CD4-positive, alpha-beta T cell treated with Interleukin-6 for 4 hours (primary cell): Measurements from ENCODE around the gene RAPGEF6.
"Not testable (repeated sequence)": the region's sequence is repeated elsewhere in the genome, so short reads cannot be mapped to it uniquely, and the experiment has no call there.

Experiments
- DNase-seq: peaks from one replicate; pipeline ENCODE4 v3.0.0-alpha.2; 2020; ENCODE audit warnings: mixed read lengths

The RAPGEF6 gene

DNA sequence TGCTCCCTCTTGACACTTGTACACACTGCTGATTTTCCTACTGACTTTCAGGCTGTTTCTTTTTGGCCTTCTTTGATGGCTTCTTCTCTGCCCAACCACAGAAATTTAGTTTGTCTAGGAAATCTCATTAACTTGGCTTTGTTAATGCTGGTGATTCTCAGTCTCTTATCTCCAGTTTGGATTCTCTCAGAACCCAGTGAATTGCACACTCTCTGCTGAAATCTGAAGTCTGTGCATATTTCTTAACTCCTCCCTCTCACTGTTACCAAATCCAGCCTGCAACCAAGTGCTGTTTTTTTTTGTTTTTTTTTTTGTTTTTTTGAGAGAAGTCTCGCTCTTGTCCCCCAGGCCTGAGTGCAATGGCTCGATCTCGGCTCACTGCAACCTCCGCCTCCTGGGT, 254.0 kb downstream of the RAPGEF6 start:
- DNase-seq, result no peak

GRCh38 chr5:131380238-131380637, 254.8 kb downstream of the RAPGEF6 start:
- DNase-seq, result not testable (repeated sequence)

- peak; percentile 74 for DNase-seq
Measured at GRCh38 chr5:131379723-131380122, 255.3 kb downstream of the RAPGEF6 start.

DNA sequence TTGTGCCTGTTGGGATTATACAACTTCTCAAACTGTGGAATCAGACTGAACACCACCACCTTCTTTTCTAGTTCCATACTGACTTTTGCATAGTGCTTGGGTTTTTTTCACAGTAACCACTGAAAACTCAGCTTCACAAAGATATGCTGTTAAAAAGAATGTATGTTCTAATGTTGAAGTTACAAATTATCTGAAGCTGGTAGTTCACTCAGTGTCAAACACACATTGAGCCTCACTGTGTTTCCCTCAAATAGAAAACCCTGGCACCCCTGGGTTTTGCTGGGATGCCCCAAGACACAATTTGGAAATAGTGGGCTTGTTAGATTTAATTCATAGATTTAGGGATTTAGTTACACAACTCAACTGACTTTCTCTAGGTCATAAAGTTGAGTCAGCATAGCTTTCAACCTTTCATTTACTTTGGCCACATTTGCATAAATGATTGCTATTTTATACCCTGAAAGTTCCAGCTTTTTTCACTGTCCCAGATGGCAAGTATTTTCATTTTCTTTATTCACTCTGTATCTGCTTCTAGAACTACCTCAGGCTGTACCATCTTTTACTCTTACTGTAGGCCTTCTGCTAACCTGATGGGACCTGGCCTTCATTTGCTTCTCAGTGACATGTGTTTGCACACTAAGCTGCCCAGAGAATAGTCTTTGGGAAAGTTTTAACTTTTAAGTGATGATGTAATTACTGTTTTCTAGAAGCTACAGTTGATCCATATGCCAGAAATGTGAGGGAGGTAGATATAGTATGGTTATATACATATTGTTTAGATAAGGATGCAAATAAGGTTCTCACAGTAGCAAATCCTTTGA, 256.1 kb downstream of the RAPGEF6 start:
- DNase-seq, result no peak

- DNase-seq, result no peak
Measured at GRCh38 chr5:131377785-131378325, 257.2 kb downstream of the RAPGEF6 start.

DNA sequence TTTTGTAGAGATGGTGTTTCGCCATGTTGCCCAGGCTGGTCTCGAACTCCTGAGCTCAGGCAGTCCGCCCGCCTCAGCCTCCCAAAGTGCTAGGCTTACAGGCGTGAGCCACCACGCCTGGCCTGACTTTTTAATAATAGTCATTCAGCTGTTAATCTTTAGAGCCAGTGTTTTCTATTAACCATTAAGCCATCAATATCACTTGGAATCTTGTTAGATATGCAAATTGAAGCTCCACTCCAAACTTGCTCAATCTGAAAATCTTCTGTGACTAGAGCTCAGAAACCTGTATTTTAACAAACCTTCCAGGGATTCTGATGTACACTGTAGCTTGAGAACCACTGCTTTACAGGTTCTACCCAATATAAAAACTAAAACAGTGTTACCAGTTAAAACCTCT, 257.7 kb downstream of the RAPGEF6 start:
- no peak for DNase-seq

DNA sequence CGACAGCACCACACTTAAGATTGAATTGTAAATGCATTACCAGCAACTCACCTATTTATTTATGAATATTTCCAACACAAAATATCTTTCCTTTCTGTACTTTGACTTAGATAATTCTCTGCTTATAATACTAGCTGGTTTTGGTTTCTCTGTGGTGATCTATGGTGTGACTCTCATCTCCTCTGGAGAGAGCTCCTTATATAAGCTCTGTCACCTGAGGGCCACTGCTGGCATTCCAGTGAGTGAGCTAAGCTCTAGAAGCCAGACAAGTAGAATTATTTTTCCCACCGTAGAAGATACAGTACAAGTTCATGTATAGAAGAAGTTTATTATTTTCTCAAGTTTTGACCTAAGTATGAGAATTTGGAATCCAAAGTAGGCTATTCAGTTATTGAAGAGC, 259.7 kb downstream of the RAPGEF6 start:
- peak; percentile 37 for DNase-seq
